ENCODE results near the gene STK11IP. TPM values are rescaled to one million over a fixed set of nuclear protein-coding genes. Genes with fewer than 3 reads are reported as not detected.
A peak's percentile ranks its signal among the peaks of the same experiment; 100 is the strongest.

Gene STK11IP
- total and polyA plus RNA-seq, 2 of the 13 experiments (the other 11 are each of a cell fraction or from before 2014, with no cell fraction given) = 12.8 to 24.0 TPM

DNA sequence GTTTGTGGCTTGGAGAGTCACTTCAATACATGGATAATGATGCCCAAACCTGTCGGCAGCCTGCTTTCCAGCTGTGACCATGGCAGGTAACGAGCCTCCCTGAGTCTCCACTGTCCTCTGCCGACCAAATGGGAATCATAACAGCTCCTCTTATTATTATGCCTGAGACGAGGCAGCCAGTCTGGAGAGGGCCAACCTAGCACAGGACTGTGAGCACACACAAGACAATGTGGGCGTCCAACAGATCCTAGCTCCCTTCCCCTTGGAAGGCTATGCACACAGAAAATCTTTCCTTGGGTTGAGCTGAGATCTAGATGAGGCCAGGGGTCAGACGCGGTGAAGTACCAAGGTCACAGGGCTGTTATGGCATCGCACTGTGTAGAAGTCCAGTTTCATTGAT is 28.9 kb downstream of the STK11IP start (continued):
- TF ChIP-seq ZNF256 (CRISPR knock-in tag; conservative IDR thresholded peaks at IDR 0.05) (no peak), HHEX (CRISPR knock-in tag; IDR thresholded peaks at IDR 0.05) (no peak)

DNA sequence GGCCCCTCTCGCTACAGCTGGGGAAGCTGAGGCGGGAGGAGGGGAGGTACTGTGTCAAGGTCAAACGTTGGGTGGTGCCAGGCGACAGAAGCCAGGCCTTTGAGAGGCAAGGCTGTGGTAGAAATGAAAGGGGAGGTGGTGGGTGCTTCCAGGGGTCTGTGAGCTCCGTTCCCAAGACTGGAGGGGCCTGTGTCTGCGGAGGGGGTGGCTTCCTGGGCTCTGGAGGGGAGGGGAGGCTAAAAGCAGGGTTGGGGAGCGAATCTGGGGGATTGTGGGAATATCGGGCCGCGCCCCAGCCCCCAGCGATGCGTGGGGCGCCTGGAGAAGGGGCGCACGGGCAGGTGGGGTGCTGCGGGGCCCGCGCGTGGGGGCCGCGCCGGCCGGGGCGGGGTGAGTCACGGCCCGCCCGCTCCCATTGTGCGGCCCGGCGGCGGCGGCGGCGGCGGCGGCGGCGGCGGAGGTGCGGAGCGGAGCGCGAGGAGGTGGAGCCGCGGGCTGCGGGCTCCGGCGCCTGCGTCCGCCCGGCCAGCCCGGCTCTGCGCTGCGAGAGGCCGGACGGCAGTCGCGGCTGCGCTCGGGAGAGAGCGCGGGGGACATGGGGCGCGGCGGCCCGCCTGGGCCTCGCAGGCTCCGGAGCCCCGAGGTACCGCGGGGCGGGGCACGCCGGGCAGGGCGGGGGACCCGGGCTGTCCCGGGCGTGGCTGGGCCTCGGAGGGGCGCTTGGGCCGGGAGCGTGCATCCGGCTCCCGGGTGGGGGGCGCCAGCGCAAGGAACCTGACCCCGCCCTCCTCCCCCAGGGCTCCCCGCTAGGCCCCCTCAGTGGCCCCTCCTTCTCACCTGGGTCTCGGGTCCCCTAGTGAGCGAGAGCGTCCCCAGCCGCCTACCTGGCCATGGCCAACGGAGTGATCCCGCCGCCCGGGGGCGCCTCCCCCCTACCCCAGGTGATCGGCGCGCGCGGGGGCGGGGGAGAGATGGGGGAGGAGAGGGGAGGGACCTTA is 29.7 kb downstream of the STK11IP start, which contains the start of gene SLC4A3:
SLC4A3 (plus strand) TSS at position 528 of the 998 bp plus-strand sequence; CDS start at position 891, 363 bp downstream.
- peak within 1 kb of the TSS; percentile 81 for H3K4me2 ChIP-seq (ENCODE audit: low read depth, low read length)
- no peaks in the 10 kb centered on the region for H3K9me3 ChIP-seq (ENCODE audit: low read length)
- BruUV-seq (replicated peaks) = no TSS peak
- peaks cover 26 to 87% of the 10 kb centered on the region in 2 experiments for H3K27me3 ChIP-seq (ENCODE audit: control insufficient read depth in 1 of 2, insufficient read depth in 2 of 2, low read length in 2 of 2)
- peak within 1 kb of the TSS; percentile 52 to 72 (median 65); a peak in 5 of 6 replicates for H3K4me3 ChIP-seq (replicated peaks in 1 of 3; ENCODE audit: insufficient read depth in 1 of 3, low read depth in 2 of 3, low read length in 3 of 3)
- intact Hi-C loops (cut with micrococcal nuclease; ENCODE audit: unreplicated experiment) = loop anchor here (2.0 to 5.0 kb wide), 2 partner anchors 27 to 50 kb away; no protein-coding TSS in a partner anchor
- WGBS (ENCODE audit: low lambda C conversion rate) = under 1% methylated on average over 41 of the region's 103 CpGs
- peak within 1 kb of the TSS; percentile 46; the same call in 1 of the 2 replicates for H3K9ac ChIP-seq (ENCODE audit: insufficient read depth, low read depth, low read length)
- DNase-seq (ENCODE audit: low spot score) (no peak), ATAC-seq (peak; percentile 63), FAIRE-seq (no peak)
- POLR2A ChIA-PET = interaction anchor here (1.2 kb wide), 1 partner anchor 84 kb away, joined by 4 read pairs; the partner anchor contains the start of genes CHPF and TMEM198
- no peaks in the 10 kb centered on the region for H3K79me2 ChIP-seq (ENCODE audit: insufficient read depth, low read length)
- CTCF ChIA-PET (ENCODE audit: low intra/inter-chr PET ratio, low total read pairs) = interaction anchor here (0.8 kb wide), 1 partner anchor 85 kb away, joined by 3 read pairs; no protein-coding TSS in a partner anchor
- no peaks in the 10 kb centered on the region for H3K36me3 ChIP-seq (replicated peaks in 1 of 2; ENCODE audit: control insufficient read depth in 1 of 2, insufficient read depth in 2 of 2, low read length in 2 of 2)
- H3K27ac ChIP-seq (ENCODE audit: extremely low read length, insufficient read depth, low read length) = no peak within 1 kb of the TSS
- H2AFZ ChIP-seq (ENCODE audit: low read length) = no peak within 1 kb of the TSS
- H3K4me1 ChIP-seq (ENCODE audit: insufficient read depth, low read length) = peaks cover 44% of the 10 kb centered on the region
- H4K20me1 ChIP-seq (ENCODE audit: insufficient read depth, low read length) = no peaks in the 10 kb centered on the region
- in situ Hi-C loops (cut with HindIII; ENCODE audit: extremely low pct_ligation_motif_present, low pct_unique_long_range_greater_than_20kb) = no loop called here
- TF ChIP-seq, protein P1, sequence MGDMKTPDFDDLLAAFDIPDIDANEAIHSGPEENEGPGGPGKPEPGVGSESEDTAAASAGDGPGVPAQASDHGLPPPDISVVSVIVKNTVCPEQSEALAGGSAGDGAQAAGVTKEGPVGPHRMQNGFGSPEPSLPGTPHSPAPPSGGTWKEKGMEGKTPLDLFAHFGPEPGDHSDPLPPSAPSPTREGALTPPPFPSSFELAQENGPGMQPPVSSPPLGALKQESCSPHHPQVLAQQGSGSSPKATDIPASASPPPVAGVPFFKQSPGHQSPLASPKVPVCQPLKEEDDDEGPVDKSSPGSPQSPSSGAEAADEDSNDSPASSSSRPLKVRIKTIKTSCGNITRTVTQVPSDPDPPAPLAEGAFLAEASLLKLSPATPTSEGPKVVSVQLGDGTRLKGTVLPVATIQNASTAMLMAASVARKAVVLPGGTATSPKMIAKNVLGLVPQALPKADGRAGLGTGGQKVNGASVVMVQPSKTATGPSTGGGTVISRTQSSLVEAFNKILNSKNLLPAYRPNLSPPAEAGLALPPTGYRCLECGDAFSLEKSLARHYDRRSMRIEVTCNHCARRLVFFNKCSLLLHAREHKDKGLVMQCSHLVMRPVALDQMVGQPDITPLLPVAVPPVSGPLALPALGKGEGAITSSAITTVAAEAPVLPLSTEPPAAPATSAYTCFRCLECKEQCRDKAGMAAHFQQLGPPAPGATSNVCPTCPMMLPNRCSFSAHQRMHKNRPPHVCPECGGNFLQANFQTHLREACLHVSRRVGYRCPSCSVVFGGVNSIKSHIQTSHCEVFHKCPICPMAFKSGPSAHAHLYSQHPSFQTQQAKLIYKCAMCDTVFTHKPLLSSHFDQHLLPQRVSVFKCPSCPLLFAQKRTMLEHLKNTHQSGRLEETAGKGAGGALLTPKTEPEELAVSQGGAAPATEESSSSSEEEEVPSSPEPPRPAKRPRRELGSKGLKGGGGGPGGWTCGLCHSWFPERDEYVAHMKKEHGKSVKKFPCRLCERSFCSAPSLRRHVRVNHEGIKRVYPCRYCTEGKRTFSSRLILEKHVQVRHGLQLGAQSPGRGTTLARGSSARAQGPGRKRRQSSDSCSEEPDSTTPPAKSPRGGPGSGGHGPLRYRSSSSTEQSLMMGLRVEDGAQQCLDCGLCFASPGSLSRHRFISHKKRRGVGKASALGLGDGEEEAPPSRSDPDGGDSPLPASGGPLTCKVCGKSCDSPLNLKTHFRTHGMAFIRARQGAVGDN (CRISPR knock-in tag; IDR thresholded peaks at IDR 0.05) = peak; percentile 11
- TF ChIP-seq, protein P2, sequence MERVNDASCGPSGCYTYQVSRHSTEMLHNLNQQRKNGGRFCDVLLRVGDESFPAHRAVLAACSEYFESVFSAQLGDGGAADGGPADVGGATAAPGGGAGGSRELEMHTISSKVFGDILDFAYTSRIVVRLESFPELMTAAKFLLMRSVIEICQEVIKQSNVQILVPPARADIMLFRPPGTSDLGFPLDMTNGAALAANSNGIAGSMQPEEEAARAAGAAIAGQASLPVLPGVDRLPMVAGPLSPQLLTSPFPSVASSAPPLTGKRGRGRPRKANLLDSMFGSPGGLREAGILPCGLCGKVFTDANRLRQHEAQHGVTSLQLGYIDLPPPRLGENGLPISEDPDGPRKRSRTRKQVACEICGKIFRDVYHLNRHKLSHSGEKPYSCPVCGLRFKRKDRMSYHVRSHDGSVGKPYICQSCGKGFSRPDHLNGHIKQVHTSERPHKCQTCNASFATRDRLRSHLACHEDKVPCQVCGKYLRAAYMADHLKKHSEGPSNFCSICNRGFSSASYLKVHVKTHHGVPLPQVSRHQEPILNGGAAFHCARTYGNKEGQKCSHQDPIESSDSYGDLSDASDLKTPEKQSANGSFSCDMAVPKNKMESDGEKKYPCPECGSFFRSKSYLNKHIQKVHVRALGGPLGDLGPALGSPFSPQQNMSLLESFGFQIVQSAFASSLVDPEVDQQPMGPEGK (CRISPR knock-in tag; IDR thresholded peaks at IDR 0.05) = peak; percentile 66; the same call in 1 of the 2 replicates
- TF ChIP-seq NR2F1 (CRISPR knock-in tag; IDR thresholded peaks at IDR 0.05) (0 out of 4 replicates have a peak, but pooled peaks of 1 of the 2 experiments have one; percentile 3), XRCC5 (optimal IDR thresholded peaks at IDR 0.05; ENCODE audit: low read length) (no peak), NFRKB (IDR thresholded peaks at IDR 0.05) (no peak), ZNF883 (CRISPR knock-in tag; IDR thresholded peaks at IDR 0.05; ENCODE audit: not compliant biosample characterization) (no peak), HNRNPLL (IDR thresholded peaks at IDR 0.05; ENCODE audit: low read depth, low read length, poor library complexity, severe bottlenecking) (peak; percentile 64)
- TF ChIP-seq, protein P3, sequence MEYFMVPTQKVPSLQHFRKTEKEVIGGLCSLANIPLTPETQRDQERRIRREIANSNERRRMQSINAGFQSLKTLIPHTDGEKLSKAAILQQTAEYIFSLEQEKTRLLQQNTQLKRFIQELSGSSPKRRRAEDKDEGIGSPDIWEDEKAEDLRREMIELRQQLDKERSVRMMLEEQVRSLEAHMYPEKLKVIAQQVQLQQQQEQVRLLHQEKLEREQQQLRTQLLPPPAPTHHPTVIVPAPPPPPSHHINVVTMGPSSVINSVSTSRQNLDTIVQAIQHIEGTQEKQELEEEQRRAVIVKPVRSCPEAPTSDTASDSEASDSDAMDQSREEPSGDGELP (IDR thresholded peaks at IDR 0.05; ENCODE audit: borderline replicate concordance, low read depth) = peak; percentile 18; the same call in 1 of the 2 replicates
- TF ChIP-seq, protein P4, sequence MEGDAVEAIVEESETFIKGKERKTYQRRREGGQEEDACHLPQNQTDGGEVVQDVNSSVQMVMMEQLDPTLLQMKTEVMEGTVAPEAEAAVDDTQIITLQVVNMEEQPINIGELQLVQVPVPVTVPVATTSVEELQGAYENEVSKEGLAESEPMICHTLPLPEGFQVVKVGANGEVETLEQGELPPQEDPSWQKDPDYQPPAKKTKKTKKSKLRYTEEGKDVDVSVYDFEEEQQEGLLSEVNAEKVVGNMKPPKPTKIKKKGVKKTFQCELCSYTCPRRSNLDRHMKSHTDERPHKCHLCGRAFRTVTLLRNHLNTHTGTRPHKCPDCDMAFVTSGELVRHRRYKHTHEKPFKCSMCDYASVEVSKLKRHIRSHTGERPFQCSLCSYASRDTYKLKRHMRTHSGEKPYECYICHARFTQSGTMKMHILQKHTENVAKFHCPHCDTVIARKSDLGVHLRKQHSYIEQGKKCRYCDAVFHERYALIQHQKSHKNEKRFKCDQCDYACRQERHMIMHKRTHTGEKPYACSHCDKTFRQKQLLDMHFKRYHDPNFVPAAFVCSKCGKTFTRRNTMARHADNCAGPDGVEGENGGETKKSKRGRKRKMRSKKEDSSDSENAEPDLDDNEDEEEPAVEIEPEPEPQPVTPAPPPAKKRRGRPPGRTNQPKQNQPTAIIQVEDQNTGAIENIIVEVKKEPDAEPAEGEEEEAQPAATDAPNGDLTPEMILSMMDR (CRISPR knock-in tag; IDR thresholded peaks at IDR 0.05) = peak; percentile 46; the same call in 1 of the 2 replicates

All from HepG2 (cell line).